Activated CD8-positive, alpha-beta memory T cell treated with anti-CD3 and anti-CD28 coated beads, Interleukin-2, amount 50 U/mL, for 1 hour (primary cell): Measurements from ENCODE around the gene ITGB2.
"Not testable (repeated sequence)": the region's sequence is repeated elsewhere in the genome, so short reads cannot be mapped to it uniquely, and the experiment has no call there.

Source experiments
- DNase-seq: peaks from one replicate; pipeline ENCODE4 v3.0.0-alpha.2; 2020; ENCODE audit errors: extremely low read depth

The ITGB2 gene

DNA sequence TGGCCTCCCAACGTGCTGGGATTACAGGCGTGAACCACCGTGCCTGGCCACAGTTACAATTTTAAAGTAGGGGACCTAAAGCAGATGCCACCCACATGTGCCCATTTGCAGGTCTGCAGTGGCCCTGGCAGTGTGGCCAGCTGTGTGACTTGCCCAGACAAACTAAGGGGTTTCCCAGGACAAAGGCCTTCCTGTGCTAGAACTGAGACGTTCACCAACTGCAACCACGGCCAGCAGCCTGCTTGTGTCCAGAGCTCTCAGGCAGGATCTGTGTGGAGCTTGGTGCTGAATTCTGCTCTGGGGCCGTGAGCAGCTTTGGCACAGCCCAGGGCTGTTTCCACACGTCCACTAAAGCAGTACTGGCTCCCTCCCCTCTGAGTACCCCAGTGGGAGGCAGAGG lies 36.6 kb downstream of the ITGB2 start:
- no peak for DNase-seq

DNA sequence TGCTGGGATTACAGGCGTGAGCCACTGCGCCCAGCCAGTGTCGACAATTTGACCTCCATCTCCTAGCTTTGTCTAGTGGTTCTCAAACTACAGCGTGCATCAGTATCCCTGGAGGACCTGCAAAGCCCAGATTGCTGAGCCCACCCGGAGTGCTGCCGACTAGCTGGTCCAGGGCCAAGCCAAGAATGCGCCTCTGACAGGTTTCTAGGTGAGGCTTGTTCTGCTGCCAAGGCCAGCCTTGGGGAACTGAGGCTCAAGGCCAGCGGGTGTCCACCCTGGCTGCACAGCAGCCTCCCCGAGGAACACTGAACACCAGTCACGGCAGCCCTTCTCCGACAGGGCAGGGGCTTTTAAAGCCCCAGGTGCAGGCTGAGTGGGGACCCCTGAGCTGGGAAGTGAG lies 37.4 kb downstream of the ITGB2 start:
- no peak for DNase-seq

GRCh38 chr21:44881198-44881872 lies 39.4 kb downstream of the ITGB2 start:
- DNase-seq, result no peak

GRCh38 chr21:44880405-44881197 lies 40.1 kb downstream of the ITGB2 start:
- DNase-seq, result no peak

GRCh38 chr21:44879238-44879637 lies 41.5 kb downstream of the ITGB2 start:
- DNase-seq, result not testable (repeated sequence)

GRCh38 chr21:44878053-44878982 lies 42.4 kb downstream of the ITGB2 start:
- no peak for DNase-seq

DNA sequence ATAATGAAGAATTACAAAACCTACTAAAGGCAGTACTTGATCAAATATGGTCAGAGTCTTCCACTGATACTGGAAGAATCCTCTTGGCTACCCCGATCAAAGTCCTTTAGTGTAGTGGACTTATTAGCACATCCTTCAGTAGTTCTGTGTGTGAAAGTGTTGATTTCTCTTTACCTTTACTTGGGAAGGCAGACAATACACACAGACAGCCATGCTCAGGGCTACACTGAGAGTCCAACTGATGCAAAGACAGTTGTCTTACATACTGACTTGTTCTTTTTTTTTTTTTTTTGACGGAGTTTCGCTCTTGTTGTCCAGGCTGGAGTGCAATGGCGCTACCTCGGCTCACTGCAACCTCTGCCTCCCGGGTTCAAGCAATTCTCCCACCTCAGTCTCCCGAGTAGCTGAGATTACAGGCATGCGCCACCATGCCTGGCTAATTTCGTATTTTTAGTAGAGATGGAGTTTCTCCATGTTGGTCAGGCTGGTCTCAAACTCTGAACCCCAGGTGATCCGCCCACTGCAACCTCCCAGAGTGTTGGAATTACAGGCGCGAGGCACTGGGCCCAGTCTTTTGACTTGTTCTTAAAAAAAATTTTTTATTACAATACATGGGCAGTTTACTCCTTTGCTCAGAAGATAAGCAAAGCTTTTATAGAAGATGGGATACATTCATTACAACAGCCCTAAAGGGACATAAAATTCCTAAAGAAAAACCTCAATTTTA lies 43.7 kb downstream of the ITGB2 start:
- DNase-seq, result no peak

GRCh38 chr21:44875316-44875700 lies 45.4 kb downstream of the ITGB2 start:
- DNase-seq, result no peak

DNA sequence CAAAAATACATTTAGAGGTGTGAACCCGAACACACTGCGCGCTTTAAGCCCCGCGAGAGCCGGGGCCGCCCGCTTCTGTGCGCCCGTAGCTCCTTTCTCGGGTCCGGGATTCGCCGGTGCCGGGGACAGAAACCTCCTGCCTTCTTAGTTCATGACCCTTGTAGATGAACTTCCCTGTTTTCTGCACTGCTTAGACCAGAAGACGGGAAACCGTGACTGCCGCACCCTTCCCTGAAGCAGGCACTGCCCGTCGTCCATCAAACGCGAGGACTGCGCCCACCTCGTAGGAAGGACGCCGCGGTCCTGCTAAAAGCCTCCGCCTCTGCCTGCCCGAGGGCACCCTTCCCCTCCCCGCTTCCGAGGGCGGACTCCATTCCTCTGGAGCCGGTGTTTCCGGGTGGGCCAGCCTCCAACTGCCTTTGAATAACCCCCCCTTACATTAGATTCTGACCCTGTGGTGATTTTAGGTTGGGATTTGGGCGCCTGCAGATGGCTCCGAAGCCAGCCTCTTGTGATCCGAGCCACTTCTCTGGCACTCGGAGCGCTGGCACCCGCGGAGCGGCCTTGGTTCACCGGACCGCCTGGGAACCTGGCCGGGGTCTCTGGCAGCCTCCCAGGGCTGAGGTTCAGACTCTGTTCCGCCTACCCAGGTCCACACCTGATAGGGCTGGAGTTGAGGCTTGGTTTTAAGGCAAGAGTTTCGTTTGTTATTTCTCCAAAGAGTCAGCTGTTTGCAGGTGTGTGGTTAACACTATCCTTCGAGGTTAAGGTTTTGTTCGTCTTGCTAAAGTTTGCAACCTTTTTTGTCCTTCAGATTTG lies 46.0 kb downstream of the ITGB2 start:
- no peak for DNase-seq

GRCh38 chr21:44874240-44874496 lies 46.5 kb downstream of the ITGB2 start:
- DNase-seq, result no peak

DNA sequence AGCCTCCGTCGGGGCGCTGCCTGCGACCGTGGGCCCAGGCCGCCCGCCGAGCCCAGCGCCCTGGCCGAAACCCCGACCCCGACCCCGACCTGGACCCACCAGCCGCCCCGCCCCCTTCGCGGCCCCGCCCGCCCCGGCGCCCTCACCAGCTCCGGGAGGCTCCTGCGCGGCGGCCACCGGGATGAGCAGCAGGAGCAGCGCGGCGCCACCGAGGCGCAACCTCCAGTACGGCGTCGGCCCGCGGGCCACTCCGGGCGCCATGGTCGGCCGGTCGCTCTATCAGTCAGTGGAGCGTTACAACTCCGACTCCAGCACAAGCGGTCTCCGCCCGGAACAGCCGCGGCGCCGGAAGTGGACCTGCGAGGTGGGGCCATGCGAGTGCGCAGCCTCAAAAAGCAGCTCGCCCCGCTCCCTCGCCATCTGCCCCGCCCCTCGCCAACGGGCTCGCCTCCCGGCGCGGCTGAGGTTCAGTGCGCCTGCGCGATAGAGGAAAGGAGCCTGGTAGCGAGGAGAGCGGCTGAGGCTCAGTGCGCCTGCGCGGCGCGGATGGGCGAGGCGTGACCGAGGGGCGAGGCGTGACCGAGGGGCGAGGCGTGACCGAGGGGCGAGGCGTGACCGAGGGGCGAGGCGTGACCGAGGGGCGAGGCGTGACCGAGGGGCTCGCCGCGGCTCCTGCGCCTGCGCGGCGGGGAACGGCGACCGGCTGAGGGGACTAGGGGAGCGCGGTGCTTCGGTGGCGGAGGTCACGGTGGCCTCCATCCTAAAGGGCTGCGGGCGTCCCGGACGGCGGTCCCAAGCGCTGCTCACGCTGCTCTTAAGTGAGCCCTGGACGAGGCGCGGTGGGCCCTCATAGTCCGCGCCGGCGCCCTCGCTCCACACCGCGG lies 47.1 kb downstream of the ITGB2 start, which contains the start of gene PTTG1IP:
TSS of gene PTTG1IP (minus strand) at position 335 of the 884 bp plus-strand sequence. CDS start at position 261, 74 bp downstream.
- DNase-seq, result peak; percentile 97

DNA sequence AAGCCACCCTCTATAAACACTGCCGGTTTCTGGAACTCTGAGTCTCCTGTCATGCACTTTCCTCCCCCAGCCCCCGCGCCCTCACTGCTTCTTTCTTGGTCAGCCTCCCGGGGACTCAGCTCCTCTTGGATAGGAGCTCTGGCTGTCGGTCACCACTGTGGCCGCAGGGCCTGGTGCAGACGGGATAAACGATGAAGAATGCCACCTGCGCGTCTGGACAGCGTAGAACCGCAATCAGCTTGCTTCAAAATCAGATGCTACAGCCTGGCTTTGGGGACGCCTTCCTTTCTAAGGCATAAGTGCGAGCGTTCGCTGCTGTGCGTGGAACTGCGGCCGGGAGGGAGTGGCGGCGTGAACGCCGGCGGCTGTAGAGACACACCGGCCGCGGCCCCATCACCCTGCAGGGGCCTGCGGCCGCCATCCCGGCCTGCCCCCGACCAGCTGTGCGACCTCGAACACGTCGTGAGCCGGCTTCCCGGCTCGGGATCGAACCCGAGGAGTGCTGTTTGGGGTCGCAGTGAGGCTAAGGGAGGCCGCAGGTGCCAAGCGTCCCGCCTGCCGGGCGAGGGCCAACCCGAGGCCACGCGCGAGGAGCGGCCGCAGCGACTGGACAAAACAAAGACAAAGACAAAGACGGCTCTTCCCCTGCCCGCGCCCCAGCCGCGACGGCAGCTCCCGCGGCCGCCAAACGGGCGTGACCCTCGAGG lies 47.9 kb downstream of the ITGB2 start:
- no peak for DNase-seq

GRCh38 chr21:44872323-44872648 lies 48.4 kb downstream of the ITGB2 start:
- no peak for DNase-seq

DNA sequence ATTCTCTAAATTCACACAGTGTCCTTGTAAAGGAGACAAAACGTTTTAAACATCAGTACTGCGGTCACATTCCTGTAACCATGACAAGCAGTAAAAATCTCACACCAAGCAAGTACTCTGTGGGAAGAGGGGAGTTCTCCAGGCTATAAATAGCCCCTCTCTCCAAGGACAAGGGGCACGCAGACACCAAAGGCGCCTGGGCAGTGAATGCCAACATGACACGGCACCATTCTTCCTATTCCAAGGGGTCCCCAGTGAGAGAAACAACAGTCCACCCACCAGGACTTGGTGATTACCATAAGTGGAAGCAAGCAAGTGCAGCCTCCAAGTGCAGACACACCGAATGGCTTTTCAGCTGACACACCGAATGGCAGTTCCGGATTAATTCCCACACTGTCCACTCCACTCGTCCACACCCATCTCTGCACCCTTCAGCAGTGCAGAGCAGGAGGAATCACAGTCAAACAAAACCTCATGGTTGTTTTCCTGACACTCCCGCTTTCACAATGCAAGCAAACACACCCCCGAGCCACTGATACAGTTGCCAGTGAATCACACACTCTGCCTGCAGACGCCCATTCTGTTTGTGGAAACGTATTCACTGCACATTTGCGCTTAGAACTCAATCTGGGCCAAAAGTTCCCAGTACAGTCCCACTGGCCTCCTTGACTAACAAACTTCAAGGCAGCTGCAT lies 49.0 kb downstream of the ITGB2 start:
- DNase-seq, result no peak

DNA sequence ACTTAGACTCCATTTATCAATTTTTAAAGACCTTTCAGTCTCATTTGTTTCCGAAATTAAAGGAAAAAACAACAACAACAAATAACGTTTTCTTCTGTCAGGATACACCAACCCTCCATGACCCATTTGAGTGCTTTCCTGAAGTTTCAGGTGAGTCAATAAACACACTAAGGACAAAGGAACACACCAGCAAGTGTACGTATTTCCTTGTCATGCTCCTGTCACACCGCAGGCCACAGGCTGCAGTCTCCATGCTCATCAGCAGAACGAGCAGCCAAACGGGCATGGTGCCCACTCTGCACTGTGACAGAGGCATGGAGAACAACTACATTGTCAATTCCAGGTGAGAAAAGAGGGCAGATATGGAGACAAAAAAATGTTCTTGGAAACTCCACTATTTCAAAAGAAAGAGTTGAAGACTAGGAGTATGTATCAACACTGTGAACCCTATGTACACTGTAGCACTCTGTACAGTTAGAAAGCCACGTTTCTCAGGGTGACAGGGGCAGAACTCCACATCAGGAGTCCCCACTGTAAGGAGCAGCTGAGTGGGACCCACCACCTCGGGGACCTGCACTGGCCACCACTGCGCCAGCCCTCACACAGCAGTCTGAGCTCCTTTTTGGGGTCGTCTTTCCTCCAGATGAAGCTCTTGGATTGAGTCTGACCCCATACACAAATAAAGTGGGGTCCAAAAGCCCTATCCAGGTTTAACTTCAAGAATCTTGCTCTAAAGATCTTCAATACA lies 49.8 kb downstream of the ITGB2 start:
- DNase-seq, result no peak

DNA sequence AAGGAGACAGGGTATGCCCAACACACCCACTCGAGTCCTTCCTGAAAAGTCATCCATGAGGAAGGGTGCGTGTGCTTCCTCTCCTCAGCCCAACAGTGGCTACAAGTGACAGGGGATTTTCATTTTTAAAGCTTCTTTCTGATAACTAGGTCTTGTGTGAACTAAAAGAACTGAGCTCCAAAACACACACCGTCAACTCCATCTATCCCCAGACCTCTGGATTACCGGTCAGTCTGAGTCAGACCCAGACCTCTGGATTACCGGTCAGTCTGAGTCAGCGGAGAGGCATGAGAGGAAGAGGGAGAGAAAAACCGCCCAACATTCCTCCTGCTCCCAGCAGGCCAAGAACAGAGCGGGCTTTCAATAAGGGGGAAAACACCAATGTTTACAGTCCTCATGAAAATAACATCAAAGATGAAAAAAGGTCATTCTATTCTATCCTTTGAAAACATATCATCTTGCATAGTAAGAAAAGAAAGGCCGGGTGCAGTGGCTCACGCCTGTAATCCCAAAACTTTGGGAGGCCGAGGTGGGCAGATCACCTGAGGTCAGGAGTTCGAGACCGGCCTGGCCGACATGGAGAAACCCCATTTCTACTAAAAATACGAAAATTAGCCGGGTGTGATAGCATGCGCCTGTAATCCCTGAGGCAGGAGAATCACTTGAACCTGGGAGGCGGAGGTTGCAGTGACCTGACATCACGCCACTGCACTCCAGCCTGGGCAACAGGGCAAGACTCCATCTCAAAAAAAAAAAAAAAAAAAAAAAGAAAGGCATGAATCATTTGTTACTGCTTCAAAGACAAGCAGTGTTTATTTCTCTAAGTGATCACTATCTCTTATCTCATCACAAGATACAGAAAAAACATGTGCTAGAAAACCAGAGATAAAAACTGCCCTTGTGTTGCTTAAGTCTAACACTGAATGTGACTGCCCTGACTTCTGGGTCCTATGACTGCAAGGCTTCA lies 50.6 kb downstream of the ITGB2 start:
- no peak for DNase-seq

DNA sequence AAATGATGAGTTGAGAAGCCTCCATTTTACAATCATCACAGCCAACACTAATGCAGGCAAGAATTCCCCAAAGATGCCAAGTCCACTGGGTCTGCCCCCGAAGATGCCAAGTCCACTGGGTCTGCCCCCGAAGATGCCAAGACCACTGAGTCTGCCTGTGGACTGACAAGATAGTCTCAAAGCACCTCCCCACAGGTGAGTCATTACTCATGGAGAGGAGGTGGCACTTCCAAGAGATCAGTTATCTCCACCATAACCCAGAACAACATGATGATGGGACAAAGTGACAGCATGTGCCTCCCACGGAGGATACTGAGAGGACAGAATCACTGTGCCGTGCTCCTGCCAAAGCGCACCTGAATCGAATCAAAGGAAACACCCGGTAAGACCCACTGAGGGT lies 52.0 kb downstream of the ITGB2 start:
- DNase-seq, result no peak
